Measurements from ENCODE around the gene GNAQ.

DNA sequence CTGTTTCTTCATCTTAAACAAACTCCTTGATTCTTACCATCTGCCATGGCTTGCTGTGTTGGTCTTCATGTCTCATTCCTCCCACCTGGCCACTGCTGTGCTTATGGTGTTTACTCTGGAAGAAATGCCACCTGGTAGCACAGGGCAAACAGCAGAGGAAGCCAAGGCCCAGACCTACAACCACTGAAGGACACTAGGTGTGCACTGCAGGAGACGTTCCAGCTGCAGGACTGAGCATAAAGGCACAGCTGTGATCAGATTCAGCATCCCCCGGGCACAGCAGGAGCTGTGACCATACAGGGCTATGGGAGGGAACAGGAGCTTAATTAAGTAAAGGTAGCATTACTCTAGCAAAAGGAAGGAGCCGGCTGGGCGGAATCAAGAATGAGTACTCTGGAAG is 12.6 kb upstream of the GNAQ start:
- TF ChIP-seq, protein P1, sequence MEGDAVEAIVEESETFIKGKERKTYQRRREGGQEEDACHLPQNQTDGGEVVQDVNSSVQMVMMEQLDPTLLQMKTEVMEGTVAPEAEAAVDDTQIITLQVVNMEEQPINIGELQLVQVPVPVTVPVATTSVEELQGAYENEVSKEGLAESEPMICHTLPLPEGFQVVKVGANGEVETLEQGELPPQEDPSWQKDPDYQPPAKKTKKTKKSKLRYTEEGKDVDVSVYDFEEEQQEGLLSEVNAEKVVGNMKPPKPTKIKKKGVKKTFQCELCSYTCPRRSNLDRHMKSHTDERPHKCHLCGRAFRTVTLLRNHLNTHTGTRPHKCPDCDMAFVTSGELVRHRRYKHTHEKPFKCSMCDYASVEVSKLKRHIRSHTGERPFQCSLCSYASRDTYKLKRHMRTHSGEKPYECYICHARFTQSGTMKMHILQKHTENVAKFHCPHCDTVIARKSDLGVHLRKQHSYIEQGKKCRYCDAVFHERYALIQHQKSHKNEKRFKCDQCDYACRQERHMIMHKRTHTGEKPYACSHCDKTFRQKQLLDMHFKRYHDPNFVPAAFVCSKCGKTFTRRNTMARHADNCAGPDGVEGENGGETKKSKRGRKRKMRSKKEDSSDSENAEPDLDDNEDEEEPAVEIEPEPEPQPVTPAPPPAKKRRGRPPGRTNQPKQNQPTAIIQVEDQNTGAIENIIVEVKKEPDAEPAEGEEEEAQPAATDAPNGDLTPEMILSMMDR (IDR thresholded peaks at IDR 0.05), result no peak
- TF ChIP-seq EZH2 (IDR thresholded peaks at IDR 0.05; ENCODE audit: borderline replicate concordance, insufficient read depth, low read depth, low read length, poor library complexity, severe bottlenecking), result no peak

All from B cell (primary cell).